Activated CD8-positive, alpha-beta memory T cell treated with anti-CD3 and anti-CD28 coated beads, Interleukin-2, amount 10 ng/mL, durations not matched to agents 7 days and 5 days (primary cell): ENCODE results near the gene UBE2E2. TPM values are rescaled to one million over a fixed set of nuclear protein-coding genes. Genes with fewer than 3 reads are reported as not detected.

Experiments used
- ATAC-seq: fragments of 150-1000 bp; cut with Tn5 transposase; one replicate; pipeline ENCODE4 v1.10.0; 2021; ENCODE audit warnings: moderate library complexity
- CTCF ChIA-PET: fragments of 350-600 bp; sonication (Branson Sonifier 250); formaldehyde crosslinking; loops from one replicate; lab custom pipeline; 2021; ENCODE audit warnings: antibody characterized with exemption; lab: Charles Lee
- DNase-seq: peaks from one replicate; pipeline ENCODE4 v3.0.0-alpha.2; 2020
- H3K27ac Mint-ChIP-seq: one replicate; pipeline ENCODE4 v1.8.0; 2021; ENCODE audit warnings: mild to moderate bottlenecking, mixed read lengths
- H3K27me3 Mint-ChIP-seq: one replicate; pipeline ENCODE4 v1.8.0; 2021; ENCODE audit warnings: mixed read lengths
- H3K36me3 Mint-ChIP-seq: one replicate; pipeline ENCODE4 v1.8.0; 2021; ENCODE audit warnings: mild to moderate bottlenecking, mixed read lengths
- H3K4me1 Mint-ChIP-seq: one replicate; pipeline ENCODE4 v1.8.0; 2021; ENCODE audit warnings: mixed read lengths
- H3K4me3 Mint-ChIP-seq: one replicate; pipeline ENCODE4 v1.8.0; 2021; ENCODE audit warnings: mild to moderate bottlenecking, moderate library complexity, mixed read lengths
- H3K9me3 Mint-ChIP-seq: one replicate; pipeline ENCODE4 v1.8.0; 2022; ENCODE audit warnings: low read depth, mixed read lengths
- total RNA-seq, 2 experiments: library from RNA; stranded (reverse); gene quantifications; one replicate each; pipeline ENCODE4 v1.2.3, GENCODE V29; 2021

Gene UBE2E2
- total RNA-seq, 2 experiments from 2014 or later = 0.77 to 0.82 TPM

DNA sequence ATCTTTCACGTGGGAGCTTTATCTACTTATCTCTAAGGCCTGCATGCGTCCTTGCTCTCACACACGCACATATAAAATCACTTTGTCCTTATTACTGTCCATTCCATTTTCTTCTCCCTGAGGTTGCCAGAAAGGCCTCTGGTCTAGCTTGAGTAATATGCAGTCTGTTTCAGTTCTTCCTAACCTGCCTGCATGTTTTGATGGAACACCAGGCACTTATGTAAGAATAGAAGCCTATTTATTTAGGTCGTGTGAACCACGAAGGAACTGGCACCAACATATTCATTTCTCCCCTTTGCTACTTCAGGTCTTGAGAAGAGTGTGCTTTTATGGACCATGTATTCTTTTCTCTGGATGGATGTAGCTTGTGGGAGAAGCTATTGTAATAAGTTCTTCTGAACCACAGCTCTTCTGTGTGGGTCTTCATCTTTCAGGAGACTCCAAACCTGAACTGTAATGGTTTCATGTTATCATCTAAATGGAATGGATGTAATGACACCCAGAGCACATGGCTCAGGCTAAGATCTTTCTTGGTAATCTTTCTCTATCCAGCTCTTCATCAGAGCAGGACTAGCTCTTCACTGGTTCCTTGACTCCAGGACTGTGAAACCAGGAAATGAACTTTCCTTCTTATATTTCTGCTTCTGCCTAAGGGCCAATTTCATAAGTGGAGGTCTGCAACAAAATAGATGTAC, 53.8 kb downstream of the UBE2E2 start:
- no peak for ATAC-seq
- no peaks in the 10 kb centered on the region for H3K36me3 Mint-ChIP-seq
- no peaks in the 10 kb centered on the region for H3K27me3 Mint-ChIP-seq
- no peaks in the 10 kb centered on the region for H3K4me1 Mint-ChIP-seq
- CTCF ChIA-PET = no interaction called here
- DNase-seq = no peak
- no peak overlapping the region for H3K4me3 Mint-ChIP-seq
- H3K9me3 Mint-ChIP-seq = peaks cover 4% of the 10 kb centered on the region
- no peak overlapping the region for H3K27ac Mint-ChIP-seq

GRCh38 chr3:23258110-23258509, 55.0 kb downstream of the UBE2E2 start:
- no peak for ATAC-seq
- Mint-ChIP-seq H3K9me3 (peaks cover 4% of the 10 kb centered on the region), H3K27me3 (no peaks in the 10 kb centered on the region), H3K4me1 (no peaks in the 10 kb centered on the region), H3K27ac (no peak overlapping the region), H3K36me3 (no peaks in the 10 kb centered on the region), H3K4me3 (no peak overlapping the region)
- no peak for DNase-seq
- CTCF ChIA-PET = interaction anchor here (0.7 kb wide), 1 partner anchor 1450 kb away, joined by 3 read pairs; no protein-coding TSS in a partner anchor

GRCh38 chr3:23259515-23259914, 56.4 kb downstream of the UBE2E2 start:
- ATAC-seq (no peak), DNase-seq (no peak)
- Mint-ChIP-seq H3K27me3 (no peaks in the 10 kb centered on the region), H3K36me3 (no peaks in the 10 kb centered on the region), H3K4me3 (no peak overlapping the region), H3K4me1 (no peaks in the 10 kb centered on the region), H3K9me3 (peaks cover 6% of the 10 kb centered on the region), H3K27ac (no peak overlapping the region)
- CTCF ChIA-PET = no interaction called here

GRCh38 chr3:23262766-23263165, 59.6 kb downstream of the UBE2E2 start:
- CTCF ChIA-PET = no interaction called here
- H3K9me3 Mint-ChIP-seq = peaks cover 6% of the 10 kb centered on the region
- DNase-seq (no peak), ATAC-seq (no peak)
- no peaks in the 10 kb centered on the region for H3K36me3 Mint-ChIP-seq
- H3K27ac Mint-ChIP-seq = no peak overlapping the region
- H3K4me3 Mint-ChIP-seq = no peak overlapping the region
- H3K4me1 Mint-ChIP-seq = no peaks in the 10 kb centered on the region
- no peaks in the 10 kb centered on the region for H3K27me3 Mint-ChIP-seq

- Mint-ChIP-seq H3K4me3 (no peak overlapping the region), H3K27ac (no peak overlapping the region), H3K9me3 (peaks cover 2% of the 10 kb centered on the region), H3K4me1 (no peaks in the 10 kb centered on the region), H3K27me3 (no peaks in the 10 kb centered on the region), H3K36me3 (no peaks in the 10 kb centered on the region)
- no peak for ATAC-seq
- CTCF ChIA-PET = no interaction called here
- DNase-seq = no peak
Measured at GRCh38 chr3:23263796-23264195, 60.7 kb downstream of the UBE2E2 start.

DNA sequence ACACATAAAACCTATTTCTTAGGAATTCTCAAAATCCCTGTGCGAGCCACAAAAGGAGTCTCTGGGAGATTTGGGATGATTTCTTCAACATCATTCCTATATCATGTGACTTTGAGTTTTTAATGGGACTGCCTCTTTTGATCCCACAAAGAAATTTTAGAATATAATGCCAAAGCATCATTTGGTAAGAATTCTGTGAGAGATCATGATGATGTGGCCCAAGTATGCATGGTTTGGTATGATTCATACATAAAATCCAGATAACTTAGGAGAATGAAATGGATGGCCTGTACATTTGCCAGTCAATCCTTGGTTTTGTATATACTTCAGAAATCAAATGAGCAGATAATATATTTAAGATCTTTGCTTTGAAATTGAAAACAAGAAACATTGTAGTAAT, 61.3 kb downstream of the UBE2E2 start:
- Mint-ChIP-seq H3K27ac (no peak overlapping the region), H3K4me3 (no peak overlapping the region), H3K27me3 (no peaks in the 10 kb centered on the region), H3K9me3 (peaks cover 2% of the 10 kb centered on the region), H3K4me1 (no peaks in the 10 kb centered on the region), H3K36me3 (no peaks in the 10 kb centered on the region)
- CTCF ChIA-PET = no interaction called here
- no peak for DNase-seq
- ATAC-seq = no peak

GRCh38 chr3:23270423-23270822, 67.3 kb downstream of the UBE2E2 start:
- Mint-ChIP-seq H3K27me3 (no peaks in the 10 kb centered on the region), H3K9me3 (peaks cover 2% of the 10 kb centered on the region), H3K4me3 (no peak overlapping the region), H3K36me3 (no peaks in the 10 kb centered on the region), H3K27ac (no peak overlapping the region), H3K4me1 (no peaks in the 10 kb centered on the region)
- CTCF ChIA-PET = no interaction called here
- no peak for DNase-seq
- no peak for ATAC-seq

GRCh38 chr3:23271876-23272741, 69.0 kb downstream of the UBE2E2 start:
- Mint-ChIP-seq H3K4me3 (no peak overlapping the region), H3K9me3 (peaks cover 2% of the 10 kb centered on the region), H3K27ac (no peak overlapping the region), H3K4me1 (no peaks in the 10 kb centered on the region), H3K27me3 (no peaks in the 10 kb centered on the region), H3K36me3 (no peaks in the 10 kb centered on the region)
- ATAC-seq (no peak), DNase-seq (no peak)
- CTCF ChIA-PET = no interaction called here

- no peaks in the 10 kb centered on the region for H3K27me3 Mint-ChIP-seq
- H3K36me3 Mint-ChIP-seq = no peaks in the 10 kb centered on the region
- CTCF ChIA-PET = no interaction called here
- ATAC-seq (no peak), DNase-seq (no peak)
- H3K27ac Mint-ChIP-seq = no peak overlapping the region
- H3K9me3 Mint-ChIP-seq = peaks cover 2% of the 10 kb centered on the region
- H3K4me3 Mint-ChIP-seq = no peak overlapping the region
- H3K4me1 Mint-ChIP-seq = no peaks in the 10 kb centered on the region
Measured at GRCh38 chr3:23272820-23273219, 69.7 kb downstream of the UBE2E2 start.

DNA sequence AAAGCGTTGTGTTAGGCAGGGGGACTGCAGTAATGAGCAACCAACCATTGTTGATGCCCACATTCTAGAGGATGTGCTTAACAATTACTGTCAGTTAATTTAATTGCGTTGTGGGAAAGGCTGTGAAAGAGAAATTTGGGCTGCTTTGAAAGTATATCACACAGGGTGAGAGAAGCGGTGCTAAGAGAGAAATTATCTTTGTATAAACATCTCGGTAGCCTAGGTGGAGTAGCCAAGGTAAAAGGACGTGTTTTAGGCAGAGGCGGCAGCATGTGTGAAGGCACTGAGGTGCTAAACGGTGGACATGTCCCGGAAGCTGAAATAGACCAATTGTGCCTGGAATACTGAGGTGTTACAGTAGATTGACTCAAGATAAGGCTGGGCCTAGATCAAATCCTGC, 71.9 kb downstream of the UBE2E2 start:
- Mint-ChIP-seq H3K9me3 (peaks cover under 1% of the 10 kb centered on the region), H3K36me3 (no peaks in the 10 kb centered on the region), H3K27ac (no peak overlapping the region), H3K27me3 (no peaks in the 10 kb centered on the region), H3K4me3 (no peak overlapping the region), H3K4me1 (no peaks in the 10 kb centered on the region)
- CTCF ChIA-PET = no interaction called here
- no peak for ATAC-seq
- no peak for DNase-seq

- Mint-ChIP-seq H3K9me3 (no peaks in the 10 kb centered on the region), H3K4me3 (no peak overlapping the region), H3K36me3 (no peaks in the 10 kb centered on the region), H3K27me3 (no peaks in the 10 kb centered on the region), H3K27ac (no peak overlapping the region), H3K4me1 (no peaks in the 10 kb centered on the region)
- CTCF ChIA-PET = no interaction called here
- no peak for ATAC-seq
- no peak for DNase-seq
Measured at GRCh38 chr3:23275814-23276213, 72.7 kb downstream of the UBE2E2 start.

DNA sequence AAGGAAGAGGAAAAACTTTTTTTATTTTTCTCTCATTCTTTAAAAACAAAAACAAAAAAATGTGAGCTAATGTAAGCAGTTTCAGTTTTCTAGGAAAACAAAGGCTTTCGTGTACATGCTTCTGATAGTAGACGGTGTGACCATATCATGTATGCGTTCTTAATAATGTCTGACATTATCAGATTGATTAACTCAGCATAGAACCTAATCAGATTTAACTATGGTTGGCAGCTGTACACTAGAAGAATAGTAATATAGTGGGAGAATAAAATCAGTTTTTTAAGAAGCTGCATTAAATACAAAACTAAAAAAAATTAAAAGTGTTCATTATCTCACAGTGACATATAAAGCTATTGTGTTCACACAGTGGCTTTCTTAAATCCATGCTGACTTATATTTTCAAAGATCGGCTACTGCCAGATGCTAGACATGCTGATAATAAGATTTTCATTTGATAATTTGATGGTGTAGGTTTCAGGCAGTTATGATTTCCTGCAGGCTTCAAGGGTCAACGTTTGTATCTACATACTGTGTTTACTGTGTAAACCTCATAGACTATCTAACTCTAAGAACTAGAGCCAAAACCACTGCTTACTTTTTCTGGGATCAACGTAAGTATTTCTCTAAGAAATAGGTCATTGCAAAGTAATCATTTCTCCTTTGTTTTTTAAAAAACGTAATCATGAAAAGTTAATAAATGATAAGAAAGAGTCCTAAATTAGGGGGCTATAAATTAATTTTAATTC, 74.0 kb downstream of the UBE2E2 start:
- Mint-ChIP-seq H3K9me3 (no peaks in the 10 kb centered on the region), H3K4me3 (no peak overlapping the region), H3K4me1 (no peaks in the 10 kb centered on the region), H3K36me3 (no peaks in the 10 kb centered on the region), H3K27me3 (no peaks in the 10 kb centered on the region), H3K27ac (no peak overlapping the region)
- no peak for ATAC-seq
- no peak for DNase-seq
- CTCF ChIA-PET = no interaction called here

- CTCF ChIA-PET = no interaction called here
- H3K4me3 Mint-ChIP-seq = no peak overlapping the region
- ATAC-seq (no peak), DNase-seq (no peak)
- no peaks in the 10 kb centered on the region for H3K4me1 Mint-ChIP-seq
- H3K36me3 Mint-ChIP-seq = no peaks in the 10 kb centered on the region
- no peaks in the 10 kb centered on the region for H3K27me3 Mint-ChIP-seq
- no peaks in the 10 kb centered on the region for H3K9me3 Mint-ChIP-seq
- no peak overlapping the region for H3K27ac Mint-ChIP-seq
Measured at GRCh38 chr3:23277688-23278087, 74.6 kb downstream of the UBE2E2 start.
